C4-2B (cell line): ENCODE results near the gene SLC25A52.
A peak's percentile ranks its signal among the peaks of the same experiment; 100 is the strongest.

Source experiments
- H3K27ac ChIP-seq: fragments of 450-650 bp; 2 replicates; pipeline ENCODE4 v1.5.1; 2017
- CTCF ChIP-seq: fragments of 450-650 bp; conservative IDR thresholded peaks from 2 replicates; pipeline ENCODE4 v1.5.1; 2017; ENCODE audit warnings: mild to moderate bottlenecking
- ZFX ChIP-seq: fragments of 450-650 bp; IDR thresholded peaks from 2 replicates; pipeline ENCODE4 v1.6.1; 2017

SLC25A52 gene

GRCh38 chr18:31710826-31711225 is 49.9 kb downstream of the SLC25A52 start:
- TF ChIP-seq ZFX, result no peak
- peak; percentile 28 for TF ChIP-seq CTCF
- no peak overlapping the region for H3K27ac ChIP-seq
